PFSK-1 (cell line): Measurements from ENCODE around the gene SRPK3.

Experiments used
- FOXP2 ChIP-seq: optimal IDR thresholded peaks from 2 replicates; pipeline ENCODE3; 2011; ENCODE audit warnings: borderline replicate concordance, control low read depth, inconsistent platforms; ENCODE audit not compliant: insufficient read depth; ENCODE audit errors: extremely low read length, extremely low read depth
- POLR2AphosphoS5 ChIP-seq: IDR thresholded peaks from 2 replicates; pipeline ENCODE4 v1.6.1; 2012; ENCODE audit warnings: low read depth, mild to moderate bottlenecking, control low read depth, low read length, moderate library complexity
- REST ChIP-seq, 2 experiments: IDR thresholded peaks; 2 replicates each; pipeline versions ENCODE4 v1.6.1 to v1.8.0; 2011 to 2012; ENCODE audit warnings: low read depth in 2 of 2, low read length in 2 of 2, control low read depth in 1 of 2, inconsistent platforms in 1 of 2, mild to moderate bottlenecking in 1 of 2, moderate library complexity in 1 of 2; ENCODE audit not compliant: insufficient read depth in 1 of 2
- SIN3A ChIP-seq: IDR thresholded peaks from 2 replicates; pipeline ENCODE4 v1.6.1; 2012; ENCODE audit warnings: mild to moderate bottlenecking, low read length, moderate library complexity, borderline replicate concordance; ENCODE audit not compliant: insufficient read depth
- TAF1 ChIP-seq: IDR thresholded peaks from 2 replicates; pipeline ENCODE4 v1.6.1; 2012; ENCODE audit warnings: low read length, control low read depth, borderline replicate concordance; ENCODE audit not compliant: insufficient read depth

SRPK3 gene

DNA sequence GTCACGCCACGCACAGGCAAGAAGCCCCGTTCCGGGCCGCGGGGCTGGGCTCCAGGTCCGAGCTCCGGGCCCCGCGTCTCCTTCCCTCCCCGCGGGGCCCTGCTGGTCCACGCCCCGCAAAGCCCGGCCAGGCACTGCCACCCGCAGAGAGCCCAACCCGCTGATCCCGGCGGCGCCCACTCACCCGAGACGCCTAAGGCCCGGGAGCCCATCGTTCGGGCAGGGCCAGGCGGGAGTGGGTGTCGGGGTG, 48.6 kb downstream of the SRPK3 start:
- TF ChIP-seq POLR2AphosphoS5 = no peak
- TF ChIP-seq TAF1 = no peak
- no peak for TF ChIP-seq REST (IDR thresholded peaks at IDR 0.05; ENCODE audit: insufficient read depth in 1 of 2, low read depth in 2 of 2, low read length in 2 of 2)
- TF ChIP-seq FOXP2 = no peak
- no peak for TF ChIP-seq SIN3A

- TF ChIP-seq SIN3A (no peak), REST (IDR thresholded peaks at IDR 0.05; ENCODE audit: insufficient read depth in 1 of 2, low read depth in 2 of 2, low read length in 2 of 2) (no peak), POLR2AphosphoS5 (no peak), TAF1 (no peak), FOXP2 (no peak)
These were observed 49.2 kb downstream of the SRPK3 start, which contains the start of gene PDZD4 for GRCh38 chrX:153829799-153830639. PDZD4 (minus strand) TSS chrX:153830544; CDS start chrX:153830298, 246 bp downstream.

DNA sequence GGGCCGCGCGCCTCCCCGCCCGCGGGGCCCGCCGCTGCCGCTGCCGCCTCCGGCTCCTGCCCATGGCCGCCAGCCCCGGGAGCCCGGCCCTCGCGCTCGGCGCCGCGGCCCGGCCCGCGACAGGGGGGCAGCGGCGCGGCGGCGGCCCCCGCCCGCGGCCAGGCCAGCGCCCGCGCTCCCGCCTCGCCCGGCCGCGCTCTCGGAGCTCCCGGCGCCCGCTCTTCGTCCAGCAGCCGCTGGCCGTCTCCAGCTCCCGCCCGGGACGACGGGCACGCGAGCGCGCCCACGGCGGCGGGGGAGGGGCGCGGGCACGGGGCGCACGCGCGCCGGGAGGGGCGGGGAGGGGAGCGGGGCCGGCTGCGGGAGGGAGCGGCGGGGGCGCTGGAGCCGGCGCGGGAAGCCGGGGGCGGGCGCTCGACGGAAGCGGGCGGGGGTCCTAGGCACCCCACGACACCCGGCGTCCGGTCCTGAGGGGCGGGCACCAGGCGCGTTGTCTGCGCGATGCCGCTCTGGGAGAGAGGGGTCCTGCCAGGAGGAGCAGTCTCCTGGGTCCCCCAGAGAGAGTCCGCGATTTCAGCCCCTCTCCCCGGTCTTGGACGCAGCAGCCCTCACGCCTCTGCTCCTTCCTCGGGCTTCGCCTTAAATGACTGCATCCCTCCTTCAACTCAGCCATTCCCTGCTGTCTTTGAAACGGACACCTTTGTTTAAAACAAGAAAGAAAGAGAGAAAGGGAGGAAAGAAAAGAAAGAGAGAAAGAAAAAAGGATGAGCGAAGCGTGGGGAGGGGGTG, 50.0 kb downstream of the SRPK3 start:
- no peak for TF ChIP-seq TAF1
- TF ChIP-seq FOXP2 = no peak
- TF ChIP-seq REST (IDR thresholded peaks at IDR 0.05; ENCODE audit: insufficient read depth in 1 of 2, low read depth in 2 of 2, low read length in 2 of 2) = no peak
- no peak for TF ChIP-seq SIN3A
- no peak for TF ChIP-seq POLR2AphosphoS5

DNA sequence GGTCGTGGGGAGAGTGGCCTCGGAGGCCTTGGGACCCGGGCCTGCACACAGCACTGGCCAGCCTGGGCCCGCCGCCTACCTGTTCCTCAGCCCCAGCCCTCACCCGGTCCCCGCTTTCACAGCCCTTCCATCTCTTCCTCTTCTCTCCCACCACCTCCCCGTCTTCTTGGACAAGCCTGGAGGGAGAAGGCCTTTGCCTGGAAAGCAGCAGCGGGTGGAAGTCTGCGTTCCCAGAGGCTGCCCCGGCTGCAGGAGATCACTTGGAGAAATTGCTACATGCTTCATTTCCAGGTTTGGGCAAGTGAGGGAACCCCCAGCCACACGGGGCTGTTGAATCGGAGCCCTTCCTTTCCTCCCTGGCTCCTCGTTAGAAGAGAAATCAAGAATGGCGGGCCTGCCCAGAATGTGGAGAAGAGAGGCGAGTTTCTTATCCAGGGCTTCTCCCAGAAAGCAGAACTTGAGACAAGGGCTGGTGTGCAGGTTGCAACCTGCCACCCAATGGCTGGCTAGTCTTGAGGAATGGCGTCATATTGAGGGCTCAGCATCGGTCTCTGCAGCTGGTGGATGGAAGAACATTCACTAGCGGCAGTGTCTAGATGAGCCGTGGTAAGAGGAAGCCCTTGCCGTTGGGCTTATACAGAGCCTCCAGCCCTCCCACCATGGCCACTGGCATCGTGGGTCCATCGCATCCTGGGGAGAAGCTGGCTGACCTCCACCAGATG, 50.7 kb downstream of the SRPK3 start:
- TF ChIP-seq POLR2AphosphoS5 (no peak), FOXP2 (no peak), TAF1 (no peak), SIN3A (no peak), REST (IDR thresholded peaks at IDR 0.05; ENCODE audit: insufficient read depth in 1 of 2, low read depth in 2 of 2, low read length in 2 of 2) (no peak)
